ENCODE results near the gene SUPT7L. TPM values are rescaled to one million over a fixed set of nuclear protein-coding genes. Genes with fewer than 3 reads are reported as not detected.
"Not testable (repeated sequence)": the region's sequence is repeated elsewhere in the genome, so short reads cannot be mapped to it uniquely, and the experiment has no call there.

Gene SUPT7L
- total and polyA plus RNA-seq, 10 donors, result 22.9 to 42.1 (median 30.9) TPM

DNA sequence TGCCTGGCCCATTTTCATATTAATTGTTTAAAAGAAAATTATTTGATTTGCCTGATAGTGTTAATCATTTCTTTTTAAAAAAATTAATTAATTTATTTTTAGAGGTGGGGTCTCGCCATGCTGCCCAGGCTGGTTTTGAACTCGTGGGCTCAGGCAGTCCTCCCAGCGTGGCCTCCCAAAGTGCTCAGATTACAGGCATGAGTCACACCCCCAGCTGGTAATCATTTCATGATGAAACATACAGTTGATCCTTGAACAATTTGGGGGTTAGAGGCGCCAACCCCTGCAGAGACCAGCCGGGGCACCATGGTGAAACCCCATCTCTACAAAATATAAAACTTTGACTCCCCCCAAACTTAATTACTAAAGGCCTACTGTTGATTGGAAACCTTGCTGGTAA, 26.6 kb downstream of the SUPT7L start:
- Histone ChIP-seq H3K4me1 (peaks cover 0 to 7% (median 0%) of the 10 kb centered on the region in 6 donors), H3K27ac (no peak overlapping the region), H3K36me3 (peaks cover 8 to 100% (median 95%) of the 10 kb centered on the region in 6 donors), H3K27me3 (replicated peaks in 1 of 7) (no peaks in the 10 kb centered on the region), H3K9me3 (no peaks in the 10 kb centered on the region), H3K4me3 (no peak overlapping the region)
- 92 to 98% (median 95%) methylated on average over 5 of the region's 5 CpGs for WGBS, 5 donors
- TF ChIP-seq POLR2AphosphoS5 (IDR thresholded peaks at IDR 0.05), result no peak
- TF ChIP-seq, protein P1, sequence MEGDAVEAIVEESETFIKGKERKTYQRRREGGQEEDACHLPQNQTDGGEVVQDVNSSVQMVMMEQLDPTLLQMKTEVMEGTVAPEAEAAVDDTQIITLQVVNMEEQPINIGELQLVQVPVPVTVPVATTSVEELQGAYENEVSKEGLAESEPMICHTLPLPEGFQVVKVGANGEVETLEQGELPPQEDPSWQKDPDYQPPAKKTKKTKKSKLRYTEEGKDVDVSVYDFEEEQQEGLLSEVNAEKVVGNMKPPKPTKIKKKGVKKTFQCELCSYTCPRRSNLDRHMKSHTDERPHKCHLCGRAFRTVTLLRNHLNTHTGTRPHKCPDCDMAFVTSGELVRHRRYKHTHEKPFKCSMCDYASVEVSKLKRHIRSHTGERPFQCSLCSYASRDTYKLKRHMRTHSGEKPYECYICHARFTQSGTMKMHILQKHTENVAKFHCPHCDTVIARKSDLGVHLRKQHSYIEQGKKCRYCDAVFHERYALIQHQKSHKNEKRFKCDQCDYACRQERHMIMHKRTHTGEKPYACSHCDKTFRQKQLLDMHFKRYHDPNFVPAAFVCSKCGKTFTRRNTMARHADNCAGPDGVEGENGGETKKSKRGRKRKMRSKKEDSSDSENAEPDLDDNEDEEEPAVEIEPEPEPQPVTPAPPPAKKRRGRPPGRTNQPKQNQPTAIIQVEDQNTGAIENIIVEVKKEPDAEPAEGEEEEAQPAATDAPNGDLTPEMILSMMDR (IDR thresholded peaks at IDR 0.05 in 8 of 11, conservative IDR thresholded peaks at IDR 0.05 in 3 of 11), result no peak
- TF ChIP-seq POLR2A (IDR thresholded peaks at IDR 0.05), result no peak
- no peak for DNase-seq
- intact Hi-C loops (cut with DNase I; ENCODE audit: low total_unique reads), result no loop called here

DNA sequence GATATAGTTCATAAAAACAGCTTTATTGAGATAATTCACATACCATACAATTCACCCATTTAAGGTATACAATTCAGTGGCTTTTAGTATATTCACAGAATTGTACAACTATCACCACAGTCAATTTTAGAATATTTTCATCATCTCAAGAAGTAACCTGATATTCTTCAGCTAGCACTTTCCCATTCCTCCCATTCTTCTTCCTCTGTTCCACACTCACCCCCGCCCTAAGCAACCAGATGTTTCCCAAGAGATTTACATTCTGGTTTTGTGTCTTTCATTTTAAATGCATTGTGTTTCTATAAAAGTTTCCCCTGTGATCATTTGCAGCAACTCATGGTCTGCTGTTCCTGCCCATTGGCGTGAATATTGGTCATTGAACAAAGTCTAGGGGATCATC, 29.1 kb downstream of the SUPT7L start:
- Histone ChIP-seq H3K27me3 (replicated peaks in 1 of 7) (no peaks in the 10 kb centered on the region), H3K4me1 (peaks cover 8 to 32% (median 14%) of the 10 kb centered on the region in 6 donors), H3K27ac (no peak overlapping the region), H3K9me3 (no peaks in the 10 kb centered on the region), H3K36me3 (peaks cover 4 to 93% (median 83%) of the 10 kb centered on the region in 6 donors), H3K4me3 (no peak overlapping the region)
- intact Hi-C loops (cut with DNase I; ENCODE audit: low total_unique reads), result no loop called here
- 94 to 98% (median 94%) methylated on average over 2 of the region's 2 CpGs for WGBS, 5 donors
- TF ChIP-seq, protein P1 (IDR thresholded peaks at IDR 0.05 in 8 of 11, conservative IDR thresholded peaks at IDR 0.05 in 3 of 11), result no peak
- TF ChIP-seq POLR2AphosphoS5 (IDR thresholded peaks at IDR 0.05), result no peak
- TF ChIP-seq POLR2A (IDR thresholded peaks at IDR 0.05), result no peak
- DNase-seq, result no peak

DNA sequence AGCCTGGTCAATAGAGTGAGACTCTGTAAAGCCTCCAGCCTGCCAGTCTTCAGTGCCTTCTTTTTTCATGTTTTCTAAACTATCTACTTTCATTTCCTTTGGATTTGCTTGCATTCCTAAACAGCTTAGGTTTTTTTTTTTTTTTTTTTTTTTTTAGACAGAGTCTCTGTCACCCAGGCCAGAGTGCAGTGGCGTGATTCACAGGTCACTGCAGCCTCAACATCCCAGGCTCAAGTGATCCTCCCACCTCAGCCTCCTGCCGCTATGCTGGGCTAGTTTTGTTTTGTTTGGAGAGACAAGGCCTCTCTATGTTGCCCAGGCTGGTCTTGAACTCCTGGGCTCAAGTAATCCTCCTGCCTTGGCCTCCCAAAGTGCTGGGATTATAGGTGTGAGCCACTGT, 33.2 kb downstream of the SUPT7L start:
- H3K27ac ChIP-seq; DNase-seq; H3K9me3 ChIP-seq; intact Hi-C loops (cut with DNase I; ENCODE audit: low total_unique reads); H3K27me3 ChIP-seq (replicated peaks in 1 of 7): not testable (repeated sequence)
- peaks cover 13 to 58% (median 36%) of the 10 kb centered on the region in 6 donors for H3K4me1 ChIP-seq
- H3K36me3 ChIP-seq, result peaks cover 4 to 53% (median 44%) of the 10 kb centered on the region in 6 donors
- 92 to 100% (median 98%) methylated on average over 2 of the region's 2 CpGs for WGBS, 5 donors
- peak overlapping the region in 2 of 8 donors; percentile 81 to 91 for H3K4me3 ChIP-seq

DNA sequence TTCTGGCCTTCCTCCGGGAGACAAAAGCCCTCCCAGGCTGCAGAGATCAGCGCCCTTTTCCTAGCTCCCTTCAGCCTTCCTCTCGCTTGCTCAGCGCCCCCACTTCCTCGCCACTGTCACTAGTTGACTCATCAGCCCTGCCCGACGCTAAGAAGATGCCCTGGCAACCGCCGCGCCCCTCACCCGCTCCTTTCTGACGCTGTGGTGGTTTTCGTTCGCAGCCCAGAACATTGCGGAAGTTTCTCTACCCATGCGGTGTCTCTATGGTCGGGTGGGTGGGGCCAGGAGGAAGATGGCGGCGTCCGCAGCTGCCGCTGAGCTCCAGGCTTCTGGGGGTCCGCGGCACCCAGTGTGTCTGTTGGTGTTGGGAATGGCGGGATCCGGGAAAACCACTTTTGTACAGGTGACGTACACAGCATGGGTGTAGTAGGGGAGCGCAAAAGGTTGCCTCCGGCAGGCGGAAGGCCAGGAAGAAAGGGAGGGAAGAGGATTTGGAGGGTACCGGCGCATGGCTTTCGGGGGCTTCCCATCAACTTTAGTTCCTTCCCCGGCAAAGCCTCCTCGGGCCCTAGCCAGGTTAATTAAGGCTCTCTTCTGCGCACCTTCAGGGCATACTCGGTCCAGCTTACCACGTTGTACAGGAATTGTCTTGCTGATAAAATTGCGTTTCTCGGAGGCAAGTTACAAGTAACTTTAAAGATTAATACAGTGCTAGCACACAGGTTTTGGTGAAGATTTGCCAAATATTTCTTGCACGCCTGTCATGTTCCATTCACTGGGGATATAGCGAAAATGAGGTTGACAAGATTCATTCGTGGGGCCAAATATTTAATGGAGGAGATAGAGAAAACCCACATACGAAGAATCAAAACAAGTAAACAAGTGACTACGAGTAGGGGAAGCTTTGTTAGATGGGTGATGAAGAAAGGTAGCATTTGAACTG, 34.4 kb downstream of the SUPT7L start, which contains the start of the genes CCDC121 and GPN1:
Gene CCDC121, minus strand, starts transcription at position 246 of the 943 bp plus-strand sequence. CDS start 1,213 bp downstream, outside the sequence.
Gene GPN1, plus strand, starts transcription at position 284 of the 943 bp plus-strand sequence. Its CDS starts 9 bp downstream, at position 293.
- TF ChIP-seq POLR2A (IDR thresholded peaks at IDR 0.05), result peak in 1 of 3 donors; percentile 27
- peak; percentile 83 to 86 (median 85) for TF ChIP-seq POLR2AphosphoS5 (IDR thresholded peaks at IDR 0.05)
- TF ChIP-seq, protein P1 (IDR thresholded peaks at IDR 0.05 in 8 of 11, conservative IDR thresholded peaks at IDR 0.05 in 3 of 11), result peak in 1 of 11 experiments; percentile 12
- 1% methylated on average over 40 to 44 of the region's 44 CpGs for WGBS, 5 donors
- peaks cover 13 to 58% (median 36%) of the 10 kb centered on the region in 6 donors for H3K4me1 ChIP-seq
- intact Hi-C loops (cut with DNase I; ENCODE audit: low total_unique reads), result no loop called here
- H3K27me3 ChIP-seq (replicated peaks in 1 of 7), result no peaks in the 10 kb centered on the region
- H3K4me3 ChIP-seq, result peak within 1 kb of the TSS; percentile 73 to 91 (median 81)
- peaks cover 0 to 50% (median 38%) of the 10 kb centered on the region in 6 donors for H3K36me3 ChIP-seq
- DNase-seq, result peak; percentile 97
- peak within 1 kb of the TSS; percentile 44 to 88 (median 74) for H3K27ac ChIP-seq
- H3K9me3 ChIP-seq, result no peaks in the 10 kb centered on the region

All from spleen (tissue), 11 donors.